ENCODE measurements around the gene ASB11.

The ASB11 gene

GRCh38 chrX:15271757-15272156 is 43.7 kb downstream of the ASB11 start:
- no peaks in the 10 kb centered on the region for H3K9me3 ChIP-seq (ENCODE audit: control insufficient read depth, low read length)
- H3K4me1 ChIP-seq (ENCODE audit: control insufficient read depth, insufficient read depth, low read length, poor library complexity, severe bottlenecking): peaks cover 3% of the 10 kb centered on the region
- WGBS, 2 experiments (ENCODE audit: insufficient coverage in 2 of 2): 100% methylated on average over 1 of the region's 1 CpG; no CpG with 5 or more reads in 1 of the 2 experiments
- H3K27ac ChIP-seq (ENCODE audit: low read depth, low read length, severe bottlenecking): no peak overlapping the region
- no peaks in the 10 kb centered on the region for H3K36me3 ChIP-seq (ENCODE audit: control insufficient read depth, insufficient read depth, low read length)
- no peak overlapping the region for H3K4me3 ChIP-seq (ENCODE audit: extremely low read depth, insufficient read depth, low read length, poor library complexity, severe bottlenecking)

GRCh38 chrX:15269618-15270521 is 45.6 kb downstream of the ASB11 start, which contains the start of gene ASB9:
Gene ASB9 (minus strand): TSS chrX:15270083. CDS start chrX:15269874, 209 bp downstream.
- Histone ChIP-seq H3K27ac (ENCODE audit: low read depth, low read length, severe bottlenecking) (peak within 1 kb of the TSS; percentile 53), H3K4me1 (ENCODE audit: control insufficient read depth, insufficient read depth, low read length, poor library complexity, severe bottlenecking) (peaks cover 3% of the 10 kb centered on the region), H3K4me3 (ENCODE audit: extremely low read depth, insufficient read depth, low read length, poor library complexity, severe bottlenecking) (no peak within 1 kb of the TSS), H3K36me3 (ENCODE audit: control insufficient read depth, insufficient read depth, low read length) (no peaks in the 10 kb centered on the region), H3K9me3 (ENCODE audit: control insufficient read depth, low read length) (no peaks in the 10 kb centered on the region)
- 50 to 75% methylated on average over 1 to 4 of the region's 15 CpGs for WGBS, 2 experiments (ENCODE audit: insufficient coverage in 2 of 2)

DNA sequence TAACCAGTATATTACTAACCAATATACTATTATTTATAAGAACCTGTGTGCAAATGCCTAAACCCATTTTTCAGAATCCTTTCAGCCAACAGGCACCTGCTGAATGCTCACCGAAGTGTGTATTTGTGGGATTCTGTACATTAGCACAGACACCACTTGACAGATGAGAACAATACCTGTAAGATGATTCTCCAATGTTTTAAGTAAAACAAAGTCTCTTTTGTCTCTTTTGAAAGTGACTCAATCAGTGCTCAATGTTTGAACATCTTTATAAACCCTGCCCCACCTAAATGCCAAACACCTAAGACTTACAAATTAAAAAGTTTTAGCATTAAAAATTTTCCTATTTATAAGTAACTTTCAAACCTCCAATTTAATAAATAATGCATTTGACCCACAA is 46.3 kb downstream of the ASB11 start:
- no peak overlapping the region for H3K4me3 ChIP-seq (ENCODE audit: extremely low read depth, insufficient read depth, low read length, poor library complexity, severe bottlenecking)
- H3K9me3 ChIP-seq (ENCODE audit: control insufficient read depth, low read length): no peaks in the 10 kb centered on the region
- H3K27ac ChIP-seq (ENCODE audit: low read depth, low read length, severe bottlenecking): no peak overlapping the region
- no CpG with 5 or more reads among the region's 1 CpG for WGBS, 2 experiments (ENCODE audit: insufficient coverage in 2 of 2)
- H3K36me3 ChIP-seq (ENCODE audit: control insufficient read depth, insufficient read depth, low read length): no peaks in the 10 kb centered on the region
- peaks cover 3% of the 10 kb centered on the region for H3K4me1 ChIP-seq (ENCODE audit: control insufficient read depth, insufficient read depth, low read length, poor library complexity, severe bottlenecking)

- no peaks in the 10 kb centered on the region for H3K36me3 ChIP-seq (ENCODE audit: control insufficient read depth, insufficient read depth, low read length)
- H3K4me3 ChIP-seq (ENCODE audit: extremely low read depth, insufficient read depth, low read length, poor library complexity, severe bottlenecking): no peak overlapping the region
- no peaks in the 10 kb centered on the region for H3K9me3 ChIP-seq (ENCODE audit: control insufficient read depth, low read length)
- no peak overlapping the region for H3K27ac ChIP-seq (ENCODE audit: low read depth, low read length, severe bottlenecking)
- no peaks in the 10 kb centered on the region for H3K4me1 ChIP-seq (ENCODE audit: control insufficient read depth, insufficient read depth, low read length, poor library complexity, severe bottlenecking)
Measured at GRCh38 chrX:15254852-15255251, 60.6 kb downstream of the ASB11 start.

DNA sequence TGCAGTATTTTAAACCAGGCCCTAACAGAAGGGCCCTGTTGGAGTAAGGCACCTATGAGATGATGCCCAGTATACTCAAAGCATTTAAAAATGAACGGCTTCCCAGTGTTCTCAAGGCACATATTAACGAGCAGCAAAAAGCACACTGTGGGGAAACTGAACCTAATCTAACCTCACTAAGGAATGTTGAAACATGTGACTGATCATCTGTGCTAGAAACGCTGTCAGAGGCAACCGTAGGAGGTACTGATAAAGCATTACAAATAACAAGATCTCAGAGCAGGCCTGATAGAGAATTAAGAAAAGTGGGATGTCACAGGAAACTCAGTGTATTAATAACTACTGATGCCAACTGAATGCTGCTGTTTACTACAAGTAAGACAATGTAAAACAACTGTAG is 69.5 kb downstream of the ASB11 start:
- no CpG with 5 or more reads among the region's 4 CpGs for WGBS, 2 experiments (ENCODE audit: insufficient coverage in 2 of 2)
- Histone ChIP-seq H3K36me3 (ENCODE audit: control insufficient read depth, insufficient read depth, low read length) (no peaks in the 10 kb centered on the region), H3K9me3 (ENCODE audit: control insufficient read depth, low read length) (no peaks in the 10 kb centered on the region), H3K4me3 (ENCODE audit: extremely low read depth, insufficient read depth, low read length, poor library complexity, severe bottlenecking) (no peak overlapping the region), H3K27ac (ENCODE audit: low read depth, low read length, severe bottlenecking) (no peak overlapping the region), H3K4me1 (ENCODE audit: control insufficient read depth, insufficient read depth, low read length, poor library complexity, severe bottlenecking) (no peaks in the 10 kb centered on the region)

DNA sequence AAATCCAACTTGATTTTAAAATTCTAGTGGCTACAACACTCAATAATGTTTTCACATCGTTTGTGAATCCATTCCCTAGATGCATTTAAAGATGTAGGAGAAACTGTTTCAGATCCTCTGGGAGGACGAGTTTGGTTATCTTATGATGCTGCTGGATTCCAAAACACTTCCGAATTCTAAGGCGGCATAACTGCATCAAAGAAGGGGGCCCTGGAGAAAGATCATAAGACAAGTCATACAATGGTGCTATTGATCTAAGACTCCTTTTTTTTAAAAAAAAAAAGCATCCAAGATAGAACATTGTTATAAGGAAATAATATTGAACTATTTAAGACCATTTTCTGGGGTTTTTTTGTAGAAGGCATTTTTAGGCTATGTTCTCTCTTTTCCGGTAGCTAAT is 71.0 kb downstream of the ASB11 start:
- Histone ChIP-seq H3K4me1 (ENCODE audit: control insufficient read depth, insufficient read depth, low read length, poor library complexity, severe bottlenecking) (no peaks in the 10 kb centered on the region), H3K9me3 (ENCODE audit: control insufficient read depth, low read length) (no peaks in the 10 kb centered on the region), H3K4me3 (ENCODE audit: extremely low read depth, insufficient read depth, low read length, poor library complexity, severe bottlenecking) (no peak overlapping the region), H3K27ac (ENCODE audit: low read depth, low read length, severe bottlenecking) (no peak overlapping the region), H3K36me3 (ENCODE audit: control insufficient read depth, insufficient read depth, low read length) (no peaks in the 10 kb centered on the region)
- 83% methylated on average over 1 of the region's 5 CpGs; no CpG with 5 or more reads in 1 of the 2 experiments for WGBS, 2 experiments (ENCODE audit: insufficient coverage in 2 of 2)

- Histone ChIP-seq H3K36me3 (ENCODE audit: control insufficient read depth, insufficient read depth, low read length) (no peaks in the 10 kb centered on the region), H3K4me1 (ENCODE audit: control insufficient read depth, insufficient read depth, low read length, poor library complexity, severe bottlenecking) (no peaks in the 10 kb centered on the region), H3K27ac (ENCODE audit: low read depth, low read length, severe bottlenecking) (no peak overlapping the region), H3K9me3 (ENCODE audit: control insufficient read depth, low read length) (no peaks in the 10 kb centered on the region), H3K4me3 (ENCODE audit: extremely low read depth, insufficient read depth, low read length, poor library complexity, severe bottlenecking) (no peak overlapping the region)
- WGBS, 2 experiments (ENCODE audit: insufficient coverage in 2 of 2): no CpG with 5 or more reads among the region's 5 CpGs
Measured at GRCh38 chrX:15242899-15243555, 72.4 kb downstream of the ASB11 start.

DNA sequence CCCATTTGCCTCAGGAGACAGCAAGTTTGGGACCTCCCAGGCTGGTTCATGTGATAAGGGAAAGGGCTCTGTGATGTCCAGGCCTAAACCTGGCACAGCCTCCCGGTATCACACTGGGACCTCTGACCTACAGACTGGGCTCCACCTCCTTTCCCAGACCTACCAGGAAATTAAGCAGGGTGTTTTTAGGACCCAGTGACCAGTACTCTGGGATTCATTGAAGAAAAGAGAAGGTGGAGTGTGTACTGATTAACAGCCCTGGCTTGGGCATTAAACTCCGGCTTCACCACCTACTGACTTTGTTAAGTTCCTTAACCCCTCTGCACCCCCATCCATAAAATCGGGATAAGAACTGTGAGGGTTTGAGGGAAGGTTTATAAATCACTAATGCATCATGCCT is 74.1 kb downstream of the ASB11 start:
- H3K27ac ChIP-seq (ENCODE audit: low read depth, low read length, severe bottlenecking): no peak overlapping the region
- no peak overlapping the region for H3K4me3 ChIP-seq (ENCODE audit: extremely low read depth, insufficient read depth, low read length, poor library complexity, severe bottlenecking)
- no peaks in the 10 kb centered on the region for H3K36me3 ChIP-seq (ENCODE audit: control insufficient read depth, insufficient read depth, low read length)
- H3K9me3 ChIP-seq (ENCODE audit: control insufficient read depth, low read length): no peaks in the 10 kb centered on the region
- no CpG with 5 or more reads among the region's 3 CpGs for WGBS, 2 experiments (ENCODE audit: insufficient coverage in 2 of 2)
- no peaks in the 10 kb centered on the region for H3K4me1 ChIP-seq (ENCODE audit: control insufficient read depth, insufficient read depth, low read length, poor library complexity, severe bottlenecking)

GRCh38 chrX:15240414-15240813 is 75.0 kb downstream of the ASB11 start:
- Histone ChIP-seq H3K27ac (ENCODE audit: low read depth, low read length, severe bottlenecking) (no peak overlapping the region), H3K4me1 (ENCODE audit: control insufficient read depth, insufficient read depth, low read length, poor library complexity, severe bottlenecking) (no peaks in the 10 kb centered on the region), H3K4me3 (ENCODE audit: extremely low read depth, insufficient read depth, low read length, poor library complexity, severe bottlenecking) (no peak overlapping the region), H3K9me3 (ENCODE audit: control insufficient read depth, low read length) (no peaks in the 10 kb centered on the region), H3K36me3 (ENCODE audit: control insufficient read depth, insufficient read depth, low read length) (no peaks in the 10 kb centered on the region)
- 85 to 96% methylated on average over 4 to 5 of the region's 5 CpGs for WGBS, 2 experiments (ENCODE audit: insufficient coverage in 2 of 2)

- WGBS, 2 experiments (ENCODE audit: insufficient coverage in 2 of 2): 100% methylated on average over 1 of the region's 3 CpGs; no CpG with 5 or more reads in 1 of the 2 experiments
- H3K4me1 ChIP-seq (ENCODE audit: control insufficient read depth, insufficient read depth, low read length, poor library complexity, severe bottlenecking): no peaks in the 10 kb centered on the region
- H3K4me3 ChIP-seq (ENCODE audit: extremely low read depth, insufficient read depth, low read length, poor library complexity, severe bottlenecking): no peak overlapping the region
- no peak overlapping the region for H3K27ac ChIP-seq (ENCODE audit: low read depth, low read length, severe bottlenecking)
- no peaks in the 10 kb centered on the region for H3K9me3 ChIP-seq (ENCODE audit: control insufficient read depth, low read length)
- H3K36me3 ChIP-seq (ENCODE audit: control insufficient read depth, insufficient read depth, low read length): no peaks in the 10 kb centered on the region
Measured at GRCh38 chrX:15236146-15236545, 79.3 kb downstream of the ASB11 start.

DNA sequence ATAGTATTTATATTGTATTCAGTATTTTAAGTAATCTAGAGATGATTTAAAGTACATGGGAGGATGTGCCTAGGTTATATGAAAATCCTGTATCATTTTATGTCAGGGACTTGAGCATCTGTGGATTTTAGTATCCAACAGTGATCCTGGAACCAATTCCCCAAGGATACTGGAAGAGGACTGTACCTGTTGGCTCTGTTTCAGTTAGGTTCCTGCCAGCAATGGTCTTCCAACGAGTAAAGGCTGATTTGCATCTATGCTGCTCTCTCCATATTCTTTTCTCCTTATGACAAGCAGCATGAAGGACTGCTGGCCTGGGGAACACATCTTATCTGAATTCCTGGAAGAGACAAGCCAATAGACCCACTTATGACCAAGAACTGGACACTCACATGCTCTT is 80.4 kb downstream of the ASB11 start:
- H3K9me3 ChIP-seq (ENCODE audit: control insufficient read depth, low read length): no peaks in the 10 kb centered on the region
- no peaks in the 10 kb centered on the region for H3K36me3 ChIP-seq (ENCODE audit: control insufficient read depth, insufficient read depth, low read length)
- WGBS, 2 experiments (ENCODE audit: insufficient coverage in 2 of 2): no CpG with 5 or more reads among the region's 1 CpG
- no peak overlapping the region for H3K27ac ChIP-seq (ENCODE audit: low read depth, low read length, severe bottlenecking)
- no peaks in the 10 kb centered on the region for H3K4me1 ChIP-seq (ENCODE audit: control insufficient read depth, insufficient read depth, low read length, poor library complexity, severe bottlenecking)
- H3K4me3 ChIP-seq (ENCODE audit: extremely low read depth, insufficient read depth, low read length, poor library complexity, severe bottlenecking): no peak overlapping the region
